GM21360 (cell line): ENCODE results near the gene RNF217.
"Not testable (repeated sequence)": the region's sequence is repeated elsewhere in the genome, so short reads cannot be mapped to it uniquely, and the experiment has no call there.

Source experiments
- ATAC-seq: cut with Tn5 transposase; IDR thresholded peaks from one replicate; pipeline ENCODE4 v1.9.1; 2021; ENCODE audit warnings: mild to moderate bottlenecking, moderate library complexity; ENCODE audit not compliant: unreplicated experiment

RNF217 gene, protein sequence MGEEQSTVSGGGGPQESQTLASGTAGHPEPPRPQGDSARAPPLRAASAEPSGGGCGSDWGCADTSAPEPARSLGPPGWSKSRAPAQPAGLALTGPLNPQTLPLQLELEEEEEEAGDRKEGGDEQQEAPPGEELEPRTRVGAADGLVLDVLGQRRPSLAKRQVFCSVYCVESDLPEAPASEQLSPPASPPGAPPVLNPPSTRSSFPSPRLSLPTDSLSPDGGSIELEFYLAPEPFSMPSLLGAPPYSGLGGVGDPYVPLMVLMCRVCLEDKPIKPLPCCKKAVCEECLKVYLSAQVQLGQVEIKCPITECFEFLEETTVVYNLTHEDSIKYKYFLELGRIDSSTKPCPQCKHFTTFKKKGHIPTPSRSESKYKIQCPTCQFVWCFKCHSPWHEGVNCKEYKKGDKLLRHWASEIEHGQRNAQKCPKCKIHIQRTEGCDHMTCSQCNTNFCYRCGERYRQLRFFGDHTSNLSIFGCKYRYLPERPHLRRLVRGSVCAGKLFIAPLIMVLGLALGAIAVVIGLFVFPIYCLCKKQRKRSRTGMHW

DNA sequence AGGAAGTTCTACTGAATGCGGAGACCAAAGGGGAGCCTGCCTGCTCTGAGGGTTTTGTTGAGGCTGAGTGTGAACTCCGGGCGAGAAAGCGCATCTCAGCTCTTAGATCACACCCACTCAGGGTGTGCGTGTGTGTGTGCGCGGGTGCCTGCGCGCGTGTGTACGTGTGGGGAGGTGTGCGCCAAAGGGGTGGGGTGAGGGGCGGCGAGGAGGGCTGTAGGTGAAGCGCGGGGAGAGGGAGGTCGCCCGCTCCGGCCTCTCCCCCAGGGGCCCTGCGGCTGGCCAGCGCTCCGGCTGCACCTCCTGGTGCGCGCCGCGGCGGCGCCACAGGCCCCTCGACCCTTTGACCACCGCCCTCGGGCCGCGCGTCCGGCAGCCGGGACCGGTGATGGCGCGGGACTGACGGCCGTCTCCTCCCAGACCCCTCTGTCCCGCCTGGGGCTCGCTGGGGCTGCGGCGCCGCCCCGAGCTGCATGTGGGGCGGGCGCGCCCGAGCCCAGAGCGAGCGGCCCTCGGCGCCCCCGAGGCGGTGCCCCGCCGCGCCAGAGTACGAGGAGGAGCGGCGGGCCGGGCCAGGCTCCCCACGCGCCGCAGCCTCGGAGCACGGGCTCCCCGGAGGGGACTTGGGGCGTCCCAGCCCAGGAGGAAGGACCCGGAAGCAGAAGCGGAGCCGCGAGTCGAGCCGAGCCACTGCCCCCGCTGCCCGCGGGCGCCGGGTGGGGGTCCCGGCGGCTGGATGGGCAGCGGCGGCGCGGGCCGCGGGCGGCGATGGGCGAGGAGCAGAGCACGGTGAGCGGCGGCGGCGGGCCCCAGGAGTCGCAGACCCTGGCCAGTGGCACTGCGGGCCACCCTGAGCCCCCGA is at the start of gene RNF217:
Gene RNF217, plus strand, starts transcription at position 661 of the 862 bp plus-strand sequence. Its CDS starts 108 bp downstream, at position 769.
- ATAC-seq = no peak

DNA sequence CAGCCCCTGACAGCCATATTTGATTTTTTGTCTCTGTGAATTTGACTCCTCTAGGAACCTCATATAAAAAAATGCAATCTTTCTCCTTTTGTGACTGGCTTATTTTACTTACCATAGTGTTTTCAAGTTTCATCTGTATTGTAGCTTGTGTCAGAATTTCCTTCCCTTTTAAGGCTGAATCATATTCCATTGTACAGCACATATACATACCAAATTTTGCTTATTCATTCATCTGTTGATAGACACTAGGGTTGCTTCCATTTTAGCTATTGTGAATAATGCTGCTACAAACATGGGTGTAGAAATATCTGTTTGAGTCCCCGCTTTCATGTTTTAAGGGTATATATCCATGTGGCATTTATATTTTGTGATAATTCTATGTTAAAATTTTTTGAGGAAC is 49.2 kb upstream of the RNF217 start:
- no peak for ATAC-seq

DNA sequence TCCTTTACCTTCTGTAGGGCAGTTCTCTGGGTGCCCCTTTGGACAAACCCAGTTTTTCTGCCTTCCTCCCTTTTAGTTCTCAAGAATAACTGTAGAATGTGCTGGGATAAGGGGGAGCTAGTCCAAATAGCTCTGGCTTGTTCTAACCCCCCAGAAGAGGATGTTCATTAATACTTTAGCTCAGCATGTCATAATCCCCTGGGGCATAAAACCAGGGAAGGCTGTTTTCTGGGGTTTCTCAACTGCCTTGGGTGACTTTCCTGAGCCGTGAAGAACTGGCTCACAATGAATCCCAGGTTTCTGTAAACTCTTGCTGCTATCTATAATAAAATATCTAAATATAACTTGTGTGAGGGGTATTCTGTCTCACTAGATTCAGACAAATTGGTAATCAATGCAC is 44.5 kb upstream of the RNF217 start:
- ATAC-seq = no peak

- ATAC-seq = not testable (repeated sequence)
These were observed 42.5 kb upstream of the RNF217 start for GRCh38 chr6:124919703-124920102.

GRCh38 chr6:124924333-124924759 is 37.9 kb upstream of the RNF217 start:
- no peak for ATAC-seq

GRCh38 chr6:124926435-124926834 is 35.8 kb upstream of the RNF217 start:
- no peak for ATAC-seq

GRCh38 chr6:124927806-124928205 is 34.4 kb upstream of the RNF217 start:
- no peak for ATAC-seq

- ATAC-seq = no peak
These were observed 33.4 kb upstream of the RNF217 start for GRCh38 chr6:124928851-124929250.

GRCh38 chr6:124937645-124938044 is 24.6 kb upstream of the RNF217 start:
- ATAC-seq = no peak

GRCh38 chr6:124941259-124941658 is 21.0 kb upstream of the RNF217 start:
- ATAC-seq = no peak

DNA sequence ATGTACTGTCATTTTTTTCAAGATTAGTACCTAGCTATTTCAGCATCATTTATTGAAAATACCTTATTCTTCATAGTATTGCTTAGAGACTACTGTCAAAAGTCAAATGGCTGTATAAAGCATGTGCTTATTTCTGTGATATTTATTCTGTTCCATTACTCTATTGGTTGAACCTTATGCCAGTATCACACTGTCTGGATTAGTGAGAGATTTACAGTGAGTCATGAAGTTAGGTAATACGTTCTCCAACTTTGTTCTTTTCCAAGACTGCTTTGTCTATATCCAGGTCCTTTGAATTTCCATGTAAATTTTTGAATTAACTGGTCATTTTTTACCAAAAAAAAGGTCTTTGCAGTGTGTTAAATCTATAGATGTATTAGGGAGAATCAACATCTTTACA is 18.6 kb upstream of the RNF217 start:
- ATAC-seq = no peak

GRCh38 chr6:124947971-124948451 is 14.2 kb upstream of the RNF217 start:
- no peak for ATAC-seq

GRCh38 chr6:124949706-124950105 is 12.5 kb upstream of the RNF217 start:
- no peak for ATAC-seq

DNA sequence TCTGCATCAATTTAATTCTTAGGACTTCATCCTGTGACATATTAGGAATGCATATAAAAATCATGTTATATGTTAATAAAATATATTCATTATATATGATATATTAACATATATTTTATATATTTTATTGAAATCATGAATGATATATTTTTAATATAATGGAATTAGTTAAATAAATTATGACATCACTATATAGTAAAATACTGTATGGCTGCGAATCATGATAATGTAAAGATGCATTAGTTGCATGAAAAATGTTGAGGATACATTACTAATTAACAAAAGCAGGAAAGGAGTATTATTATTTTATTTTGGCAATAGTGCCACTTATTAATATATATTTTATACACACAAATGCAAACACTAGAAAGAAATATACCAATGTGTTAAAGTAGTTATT is 8.4 kb upstream of the RNF217 start:
- no peak for ATAC-seq

DNA sequence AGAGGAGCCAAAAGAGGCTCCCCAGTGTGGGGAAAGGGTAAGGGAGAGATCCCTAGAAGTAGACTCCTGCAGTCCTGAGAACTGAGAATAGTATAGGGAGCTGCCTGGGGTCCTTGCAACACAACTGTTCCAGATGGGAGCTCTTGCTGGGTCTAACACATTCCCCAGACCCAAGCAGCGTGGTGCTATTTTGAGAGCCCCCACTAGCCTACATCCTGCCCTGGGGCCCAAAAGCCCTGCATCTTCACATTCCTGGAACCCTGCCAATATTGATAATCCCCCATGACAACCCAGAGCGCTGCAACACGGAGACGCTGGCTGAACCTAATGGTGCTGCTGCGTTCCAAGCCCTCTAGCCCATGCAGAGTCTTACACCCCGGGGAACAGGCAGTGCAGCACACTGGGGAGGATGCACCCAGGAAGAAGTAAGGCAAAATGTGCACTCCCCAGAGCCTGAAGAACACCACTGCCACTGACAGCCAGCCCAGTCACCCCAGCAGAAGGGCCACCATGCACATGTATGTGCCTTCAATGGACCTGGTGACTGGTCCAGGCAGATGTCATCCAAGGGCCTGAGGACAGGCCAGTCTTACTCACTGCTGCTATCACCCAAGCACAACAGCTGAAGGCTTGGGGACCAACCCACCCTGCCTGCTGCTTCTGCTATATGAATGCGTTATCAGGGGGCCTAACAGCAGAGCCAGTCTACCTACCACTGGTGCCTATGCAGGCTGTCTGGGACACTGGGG is 7.0 kb upstream of the RNF217 start:
- no peak for ATAC-seq

DNA sequence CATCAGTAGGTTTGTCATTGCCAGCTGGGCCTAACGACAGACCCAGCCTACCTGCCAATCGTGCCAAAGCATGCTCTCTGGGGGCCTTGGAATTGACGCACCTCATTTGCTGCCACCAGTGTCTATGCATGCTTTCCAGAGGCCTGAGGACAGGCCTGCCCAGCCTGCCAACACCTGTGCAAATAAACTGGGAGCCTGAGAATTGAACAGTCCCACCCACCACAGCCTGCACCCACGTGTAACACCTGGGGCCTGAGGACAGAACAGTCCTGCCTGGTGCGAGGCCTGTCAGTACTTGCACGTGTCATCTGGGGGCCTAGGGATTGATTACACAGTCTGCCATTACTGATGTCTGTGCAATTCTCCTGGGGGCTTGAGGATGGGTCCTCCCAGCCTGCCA is 6.2 kb upstream of the RNF217 start:
- no peak for ATAC-seq

DNA sequence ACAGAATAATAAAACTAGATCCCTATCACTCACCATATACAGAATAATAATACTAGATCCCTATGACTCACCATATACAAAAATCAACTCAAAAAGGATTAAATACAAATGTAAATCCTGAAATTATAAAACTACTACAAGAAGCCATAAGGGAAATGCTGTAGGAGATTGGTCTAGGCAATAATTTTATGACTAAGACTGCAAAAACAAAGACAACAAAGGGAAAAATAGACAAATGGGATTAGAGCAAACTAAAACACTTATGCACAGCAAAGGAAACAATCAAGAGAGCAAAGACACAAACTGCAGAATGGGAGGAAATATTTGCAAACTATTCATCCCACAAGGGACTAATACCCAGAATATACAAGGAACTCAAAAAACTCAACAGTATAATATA is 4.1 kb upstream of the RNF217 start:
- ATAC-seq = no peak

DNA sequence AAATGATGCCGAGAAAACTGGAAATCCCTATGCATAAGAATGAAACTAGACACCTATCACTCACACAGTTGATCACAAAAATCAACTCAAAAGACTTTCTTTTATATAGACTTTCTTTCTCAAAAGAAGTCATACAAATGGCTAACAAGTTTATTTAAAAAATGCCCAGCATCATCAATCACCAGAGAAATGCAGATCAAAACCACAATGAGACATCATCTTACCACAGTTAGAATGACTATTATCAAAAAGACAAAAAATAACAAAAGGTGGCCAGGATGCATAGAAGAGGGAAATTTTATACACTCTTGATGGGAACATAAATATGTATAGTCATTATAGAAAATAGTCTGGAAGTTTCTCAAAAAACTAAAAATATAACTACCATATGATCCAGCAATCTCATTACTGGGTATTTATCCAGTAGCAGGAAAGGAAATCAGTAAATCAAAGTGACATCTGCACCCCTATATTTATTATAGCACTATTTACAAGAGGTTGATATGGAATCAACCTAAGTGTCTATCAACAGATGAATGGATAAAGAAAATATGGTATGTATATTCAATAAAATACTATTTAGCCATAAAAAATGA is 3.4 kb upstream of the RNF217 start:
- no peak for ATAC-seq

GRCh38 chr6:124960757-124961463 is 1.3 kb upstream of the RNF217 start:
- ATAC-seq = no peak

- no peak for ATAC-seq
These were observed 817 bp upstream of the RNF217 start for GRCh38 chr6:124961464-124961776.
